Measurements from ENCODE around the gene WFS1. TPM values are rescaled to one million over a fixed set of nuclear protein-coding genes. Genes with fewer than 3 reads are reported as not detected.

WFS1 gene
- total and polyA plus RNA-seq, 5 donors, result 47.9 to 76.6 (median 58.4) TPM

- Histone ChIP-seq H3K27ac (ENCODE audit: low read length) (no peak overlapping the region), H3K4me3 (ENCODE audit: low read length) (no peak overlapping the region), H3K27me3 (ENCODE audit: control insufficient read depth, insufficient read depth) (no peaks in the 10 kb centered on the region), H3K9me3 (ENCODE audit: control insufficient read depth, low read length) (no peaks in the 10 kb centered on the region), H3K4me1 (ENCODE audit: control insufficient read depth, insufficient read depth, low read length) (no peaks in the 10 kb centered on the region)
- intact Hi-C loops (cut with DNase I), result no loop called here
- no peak for ATAC-seq
- WGBS, result 89% methylated on average over 12 of the region's 12 CpGs
- DNase-seq, result no peak
Observed at GRCh38 chr4:6319530-6320150, 50.0 kb downstream of the WFS1 start.

- Histone ChIP-seq H3K9me3 (ENCODE audit: control insufficient read depth, low read length) (no peaks in the 10 kb centered on the region), H3K27me3 (ENCODE audit: control insufficient read depth, insufficient read depth) (no peaks in the 10 kb centered on the region), H3K27ac (ENCODE audit: low read length) (no peak overlapping the region), H3K4me1 (ENCODE audit: control insufficient read depth, insufficient read depth, low read length) (no peaks in the 10 kb centered on the region), H3K4me3 (ENCODE audit: low read length) (no peak overlapping the region)
- intact Hi-C loops (cut with DNase I), result no loop called here
- ATAC-seq (no peak), DNase-seq (no peak)
- 92% methylated on average over 6 of the region's 6 CpGs for WGBS
Observed at GRCh38 chr4:6320663-6321062, 51.0 kb downstream of the WFS1 start.

DNA sequence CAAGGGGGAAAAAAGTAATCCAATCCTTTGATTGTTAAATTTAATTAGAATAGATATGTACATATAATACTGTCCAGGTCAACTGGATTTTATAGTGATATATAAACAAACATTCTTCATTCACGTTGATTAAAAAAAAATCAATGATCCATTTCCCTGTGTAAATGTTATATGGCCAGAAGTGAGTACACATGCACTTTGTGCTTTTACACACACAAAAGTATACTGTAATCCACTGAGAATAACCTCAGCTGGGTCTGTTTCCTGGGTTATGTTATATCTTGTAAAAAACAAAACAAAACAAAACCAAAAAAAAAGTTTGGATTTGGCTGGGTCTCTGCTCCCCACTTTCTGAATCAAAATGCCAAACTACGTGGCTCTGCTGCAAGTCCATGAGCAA, 51.7 kb downstream of the WFS1 start:
- no peak for DNase-seq
- H3K4me3 ChIP-seq (ENCODE audit: low read length), result no peak overlapping the region
- intact Hi-C loops (cut with DNase I), result no loop called here
- WGBS, result 86% methylated on average over 2 of the region's 2 CpGs
- no peaks in the 10 kb centered on the region for H3K9me3 ChIP-seq (ENCODE audit: control insufficient read depth, low read length)
- H3K27ac ChIP-seq (ENCODE audit: low read length), result no peak overlapping the region
- no peak for ATAC-seq
- H3K27me3 ChIP-seq (ENCODE audit: control insufficient read depth, insufficient read depth), result no peaks in the 10 kb centered on the region
- no peaks in the 10 kb centered on the region for H3K4me1 ChIP-seq (ENCODE audit: control insufficient read depth, insufficient read depth, low read length)

- Histone ChIP-seq H3K9me3 (ENCODE audit: control insufficient read depth, low read length) (no peaks in the 10 kb centered on the region), H3K4me1 (ENCODE audit: control insufficient read depth, insufficient read depth, low read length) (no peaks in the 10 kb centered on the region), H3K27ac (ENCODE audit: low read length) (no peak overlapping the region), H3K4me3 (ENCODE audit: low read length) (no peak overlapping the region), H3K27me3 (ENCODE audit: control insufficient read depth, insufficient read depth) (no peaks in the 10 kb centered on the region)
- peak in 1 of 3 donors; percentile 3 for DNase-seq
- ATAC-seq, result no peak
- intact Hi-C loops (cut with DNase I), result no loop called here
- 91% methylated on average over 23 of the region's 23 CpGs for whole genome bisulfite sequencing
Observed at GRCh38 chr4:6322067-6322760, 52.6 kb downstream of the WFS1 start.

DNA sequence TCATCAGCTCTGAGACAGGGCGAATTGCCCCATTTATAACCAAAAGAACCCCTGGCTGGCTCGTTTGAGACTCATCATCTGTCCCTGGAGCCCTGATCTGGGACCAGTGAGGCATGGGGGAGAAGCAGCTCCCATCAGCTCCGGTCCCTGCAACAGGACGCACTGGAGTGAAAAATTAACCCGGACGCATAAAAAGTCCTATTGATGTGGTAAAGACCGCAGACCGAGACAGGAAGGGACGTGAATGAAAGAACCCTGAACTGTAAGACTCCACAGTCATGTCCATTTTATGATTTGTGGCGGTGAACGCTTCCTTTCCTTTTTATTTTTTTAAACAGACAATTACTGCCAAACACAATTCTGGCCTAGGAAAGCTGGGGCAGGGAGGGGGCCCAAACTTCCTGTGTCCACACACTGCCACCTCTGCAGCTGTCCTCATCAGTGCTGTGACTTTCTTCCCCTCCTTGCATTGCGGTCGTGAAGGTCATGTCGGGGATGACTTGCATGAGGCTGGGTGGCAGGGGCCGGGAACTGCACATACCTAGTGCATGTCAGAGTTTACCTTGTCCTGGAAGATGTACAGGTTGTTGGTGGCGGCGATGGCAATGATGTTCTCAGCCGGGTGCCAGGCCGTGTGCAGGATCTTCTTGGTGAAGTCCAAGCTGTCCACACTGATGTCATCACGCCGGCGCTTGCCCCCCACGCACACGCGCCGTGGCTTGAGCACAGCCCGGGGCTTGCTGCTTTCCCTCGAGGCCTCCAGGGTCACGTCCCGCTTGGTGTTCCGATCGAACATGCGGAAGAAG, 53.3 kb downstream of the WFS1 start:
- no peaks in the 10 kb centered on the region for H3K4me1 ChIP-seq (ENCODE audit: control insufficient read depth, insufficient read depth, low read length)
- no peaks in the 10 kb centered on the region for H3K27me3 ChIP-seq (ENCODE audit: control insufficient read depth, insufficient read depth)
- ATAC-seq (no peak), DNase-seq (peak in 1 of 3 donors; percentile 23)
- intact Hi-C loops (cut with DNase I), result no loop called here
- WGBS, result 79% methylated on average over 33 of the region's 33 CpGs
- H3K4me3 ChIP-seq (ENCODE audit: low read length), result no peak overlapping the region
- H3K27ac ChIP-seq (ENCODE audit: low read length), result no peak overlapping the region
- H3K9me3 ChIP-seq (ENCODE audit: control insufficient read depth, low read length), result no peaks in the 10 kb centered on the region

GRCh38 chr4:6324461-6324998, 54.9 kb downstream of the WFS1 start:
- Histone ChIP-seq H3K4me1 (ENCODE audit: control insufficient read depth, insufficient read depth, low read length) (no peaks in the 10 kb centered on the region), H3K4me3 (ENCODE audit: low read length) (no peak overlapping the region), H3K27ac (ENCODE audit: low read length) (peak overlapping the region; percentile 12), H3K9me3 (ENCODE audit: control insufficient read depth, low read length) (no peaks in the 10 kb centered on the region), H3K27me3 (ENCODE audit: control insufficient read depth, insufficient read depth) (no peaks in the 10 kb centered on the region)
- 45% methylated on average over 15 of the region's 15 CpGs for WGBS
- intact Hi-C loops (cut with DNase I), result no loop called here
- DNase-seq, result peak in 1 of 3 donors; percentile 16
- ATAC-seq, result no peak

DNA sequence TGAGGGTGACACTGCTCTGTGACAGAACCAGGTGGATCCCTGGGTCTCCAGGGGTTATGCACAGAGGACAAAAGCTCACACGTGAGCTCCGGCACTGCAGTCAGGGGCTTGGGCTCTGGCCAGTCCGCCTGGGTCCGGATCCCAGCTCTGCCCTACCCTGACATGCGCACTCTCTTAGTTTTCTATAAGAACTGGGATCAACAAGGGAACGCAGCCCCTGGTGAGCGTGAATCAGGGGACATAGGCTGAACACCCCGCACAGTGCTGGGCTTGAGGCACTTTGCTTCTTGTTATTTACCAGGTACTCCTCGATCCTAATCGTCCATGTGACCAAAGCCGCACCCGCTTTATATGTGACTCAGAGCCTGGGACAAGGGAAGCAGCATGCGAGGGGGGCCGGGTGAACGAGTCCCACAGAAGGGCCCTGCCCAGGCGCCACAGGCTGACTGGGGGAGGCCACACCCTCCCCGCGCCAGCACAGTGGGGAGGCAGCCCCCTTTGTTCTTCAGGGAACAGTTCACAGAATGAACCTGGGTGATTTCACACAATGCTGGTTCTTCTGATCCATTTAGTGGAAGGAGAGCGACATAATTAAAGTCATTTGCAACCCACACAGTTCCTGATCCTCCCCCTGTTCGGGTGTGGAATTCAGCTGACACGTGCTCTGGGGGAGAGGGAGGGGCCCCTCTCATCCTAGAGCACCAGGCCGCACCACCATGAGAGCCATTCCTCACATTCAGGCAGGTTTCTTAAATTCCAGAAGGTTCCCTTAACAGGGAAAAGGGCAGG, 55.5 kb downstream of the WFS1 start:
- Histone ChIP-seq H3K4me3 (ENCODE audit: low read length) (no peak overlapping the region), H3K4me1 (ENCODE audit: control insufficient read depth, insufficient read depth, low read length) (no peaks in the 10 kb centered on the region), H3K9me3 (ENCODE audit: control insufficient read depth, low read length) (no peaks in the 10 kb centered on the region), H3K27me3 (ENCODE audit: control insufficient read depth, insufficient read depth) (no peaks in the 10 kb centered on the region), H3K27ac (ENCODE audit: low read length) (peak overlapping the region; percentile 5)
- ATAC-seq (peak; percentile 36 to 88), DNase-seq (peak; percentile 14 to 64 (median 55))
- 43% methylated on average over 22 of the region's 22 CpGs for WGBS
- intact Hi-C loops (cut with DNase I), result loop anchor here in 2 of 4 donors (5.0 kb wide), 2 partner anchors 63 to 73 kb away; no protein-coding TSS in a partner anchor

- intact Hi-C loops (cut with DNase I), result loop anchor here (2.0 to 5.0 kb wide), 3 partner anchors 64 to 75 kb away; no protein-coding TSS in a partner anchor
- H3K4me3 ChIP-seq (ENCODE audit: low read length), result no peak overlapping the region
- H3K9me3 ChIP-seq (ENCODE audit: control insufficient read depth, low read length), result no peaks in the 10 kb centered on the region
- no peaks in the 10 kb centered on the region for H3K4me1 ChIP-seq (ENCODE audit: control insufficient read depth, insufficient read depth, low read length)
- 85% methylated on average over 14 of the region's 14 CpGs for WGBS
- H3K27me3 ChIP-seq (ENCODE audit: control insufficient read depth, insufficient read depth), result no peaks in the 10 kb centered on the region
- no peak overlapping the region for H3K27ac ChIP-seq (ENCODE audit: low read length)
- no peak for ATAC-seq
- DNase-seq, result no peak
Observed at GRCh38 chr4:6325788-6326290, 56.2 kb downstream of the WFS1 start.

DNA sequence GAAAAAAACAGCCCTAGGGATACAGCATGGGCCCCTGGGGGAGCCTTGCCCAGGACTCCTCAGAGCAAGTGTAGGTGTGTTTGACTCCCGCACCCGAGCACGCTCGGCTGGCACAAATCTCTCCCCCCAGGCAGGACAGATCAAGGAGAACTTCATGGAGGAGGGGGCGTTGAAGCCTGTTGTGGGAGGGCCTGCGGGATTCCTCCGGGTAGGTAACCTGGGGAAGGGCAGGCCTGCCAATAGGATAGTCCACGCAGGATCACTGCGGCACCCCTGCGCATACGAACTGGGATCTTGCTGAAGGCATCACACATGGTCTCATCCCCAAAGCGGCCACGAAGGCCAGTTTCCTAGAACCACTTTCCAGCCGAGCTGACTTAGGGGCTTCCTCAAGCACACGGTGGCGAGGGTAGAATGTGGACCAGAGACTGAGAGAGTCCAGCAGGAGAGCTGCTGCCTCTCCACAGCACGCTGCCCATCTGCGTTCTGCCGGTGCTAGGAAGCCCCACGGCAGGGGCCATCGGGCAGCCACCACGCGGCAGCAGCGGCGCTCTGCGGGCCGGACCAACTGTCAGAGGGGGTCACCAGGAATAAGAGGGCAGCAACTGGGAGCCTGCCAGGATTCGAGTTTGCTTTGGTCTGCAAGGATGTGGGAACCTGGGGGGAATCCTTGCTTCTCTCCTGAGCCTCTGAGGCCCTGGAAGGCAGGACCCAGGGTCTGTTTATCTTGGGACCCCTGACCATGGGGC, 56.8 kb downstream of the WFS1 start:
- H3K4me3 ChIP-seq (ENCODE audit: low read length), result no peak overlapping the region
- intact Hi-C loops (cut with DNase I), result loop anchor here (1.0 to 5.0 kb wide), 4 partner anchors 62 to 76 kb away; no protein-coding TSS in a partner anchor
- H3K27ac ChIP-seq (ENCODE audit: low read length), result no peak overlapping the region
- 92% methylated on average over 28 of the region's 28 CpGs for WGBS
- no peaks in the 10 kb centered on the region for H3K4me1 ChIP-seq (ENCODE audit: control insufficient read depth, insufficient read depth, low read length)
- no peaks in the 10 kb centered on the region for H3K27me3 ChIP-seq (ENCODE audit: control insufficient read depth, insufficient read depth)
- ATAC-seq (no peak), DNase-seq (no peak)
- H3K9me3 ChIP-seq (ENCODE audit: control insufficient read depth, low read length), result no peaks in the 10 kb centered on the region
